Esophagus muscularis mucosa (tissue), 4 donors: ENCODE measurements around the gene TENM3.

ENCODE experiments used
- EP300 ChIP-seq: sonication (generic); formaldehyde crosslinking; IDR thresholded peaks from one replicate; pipeline ENCODE4 v1.6.1; 2017; ENCODE audit warnings: antibody characterized with exemption
- POLR2AphosphoS5 ChIP-seq, 2 donors: sonication (generic); formaldehyde crosslinking; IDR thresholded peaks; one replicate each; pipeline ENCODE4 v1.6.1; 2017; ENCODE audit warnings: antibody characterized with exemption in 2 of 2
- TF ChIP-seq, protein P1 (sequence below), 3 experiments: fragments of 200-600 bp in 2 of 3; fragments of 450-650 bp in 1 of 3; sonication (generic) in 2 of 3; IDR thresholded peaks; one replicate each; pipeline ENCODE4 v1.5.1; 2017 to 2019; ENCODE audit warnings: antibody characterized with exemption in 3 of 3, mild to moderate bottlenecking in 2 of 3, moderate library complexity in 1 of 3

DNA sequence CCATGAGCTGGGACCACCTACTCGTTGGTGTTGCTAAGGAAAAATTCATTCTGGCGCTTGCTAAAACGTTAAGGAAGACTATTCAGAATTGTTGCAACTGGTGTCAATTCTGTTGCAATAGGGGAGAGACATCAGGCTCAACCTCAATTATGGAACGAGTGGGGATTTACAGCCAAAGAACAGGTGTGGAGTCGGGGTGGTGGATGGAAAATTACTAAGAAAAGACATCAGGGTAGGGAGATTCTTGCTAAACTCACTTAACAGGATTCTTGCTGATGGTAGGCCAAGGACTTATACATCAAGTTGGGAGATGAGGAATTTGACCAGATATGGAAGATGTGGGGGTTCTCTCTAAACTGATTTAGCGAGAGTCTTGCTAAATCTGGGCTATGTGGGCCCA, 139.7 kb downstream of the TENM3 start:
- TF ChIP-seq, protein P1, sequence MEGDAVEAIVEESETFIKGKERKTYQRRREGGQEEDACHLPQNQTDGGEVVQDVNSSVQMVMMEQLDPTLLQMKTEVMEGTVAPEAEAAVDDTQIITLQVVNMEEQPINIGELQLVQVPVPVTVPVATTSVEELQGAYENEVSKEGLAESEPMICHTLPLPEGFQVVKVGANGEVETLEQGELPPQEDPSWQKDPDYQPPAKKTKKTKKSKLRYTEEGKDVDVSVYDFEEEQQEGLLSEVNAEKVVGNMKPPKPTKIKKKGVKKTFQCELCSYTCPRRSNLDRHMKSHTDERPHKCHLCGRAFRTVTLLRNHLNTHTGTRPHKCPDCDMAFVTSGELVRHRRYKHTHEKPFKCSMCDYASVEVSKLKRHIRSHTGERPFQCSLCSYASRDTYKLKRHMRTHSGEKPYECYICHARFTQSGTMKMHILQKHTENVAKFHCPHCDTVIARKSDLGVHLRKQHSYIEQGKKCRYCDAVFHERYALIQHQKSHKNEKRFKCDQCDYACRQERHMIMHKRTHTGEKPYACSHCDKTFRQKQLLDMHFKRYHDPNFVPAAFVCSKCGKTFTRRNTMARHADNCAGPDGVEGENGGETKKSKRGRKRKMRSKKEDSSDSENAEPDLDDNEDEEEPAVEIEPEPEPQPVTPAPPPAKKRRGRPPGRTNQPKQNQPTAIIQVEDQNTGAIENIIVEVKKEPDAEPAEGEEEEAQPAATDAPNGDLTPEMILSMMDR (IDR thresholded peaks at IDR 0.05) = no peak
- TF ChIP-seq POLR2AphosphoS5 (IDR thresholded peaks at IDR 0.05) (no peak), EP300 (no peak)
